ENCODE measurements around the gene TMED4. TPM values are rescaled to one million over a fixed set of nuclear protein-coding genes. Genes with fewer than 3 reads are reported as not detected.

Gene TMED4
- total and polyA plus RNA-seq, 2 donors (not counting 3 experiments of a cell fraction or from before 2014, with no cell fraction given) = 63.4 to 89.7 TPM

GRCh38 chr7:44549457-44549856 is 32.6 kb downstream of the TMED4 start:
- FAIRE-seq (no peak), DNase-seq (ENCODE audit: low read depth, low spot score) (no peak)
- Histone ChIP-seq H3K4me3 (replicated peaks in 1 of 3; ENCODE audit: insufficient read depth in 1 of 3, low read depth in 1 of 3, low read length in 3 of 3) (no peak overlapping the region), H3K9me3 (replicated peaks; ENCODE audit: control insufficient read depth, insufficient read depth, low read length) (no peaks in the 10 kb centered on the region), H3K4me2 (ENCODE audit: insufficient read depth, low read length) (no peak overlapping the region), H3K27ac (ENCODE audit: insufficient read depth, low read depth, low read length) (no peak overlapping the region), H3K79me2 (ENCODE audit: control insufficient read depth, insufficient read depth, low read length) (no peaks in the 10 kb centered on the region), H3K27me3 (ENCODE audit: control insufficient read depth in 2 of 2, insufficient read depth in 2 of 2, low read length in 2 of 2) (peaks cover 8 to 12% of the 10 kb centered on the region in 2 experiments), H3K36me3 (ENCODE audit: control insufficient read depth in 2 of 2, extremely low read depth in 1 of 2, insufficient read depth in 2 of 2, low read length in 2 of 2) (no peaks in the 10 kb centered on the region), H4K20me1 (replicated peaks; ENCODE audit: control insufficient read depth, extremely low read depth, insufficient read depth, low read length) (no peaks in the 10 kb centered on the region), H2AFZ (ENCODE audit: low read depth, low read length) (no peak overlapping the region), H3K4me1 (ENCODE audit: control insufficient read depth, extremely low read depth, insufficient read depth, low read length) (peaks cover 2% of the 10 kb centered on the region), H3K9me1 (replicated peaks; ENCODE audit: control insufficient read depth, extremely low read depth, insufficient read depth, low read length) (no peaks in the 10 kb centered on the region), H3K9ac (replicated peaks; ENCODE audit: extremely low read depth, insufficient read depth, low read length) (no peak overlapping the region)
- dilution Hi-C loops (cut with MboI; ENCODE audit: extremely low pct_ligation_motif_present, low sequenced_read_pairs) (no loop called here), intact Hi-C loops (cut with micrococcal nuclease) (no loop called here)
- TF ChIP-seq MYC (IDR thresholded peaks at IDR 0.05; ENCODE audit: low read depth, low read length) (no peak), CTCF (IDR thresholded peaks at IDR 0.05; ENCODE audit: extremely low read depth in 1 of 2, insufficient read depth in 1 of 2, low read depth in 1 of 2, low read length in 2 of 2) (no peak), GATA2 (IDR thresholded peaks at IDR 0.05; ENCODE audit: insufficient read depth, insufficient read length, low read depth, low read length) (no peak), POLR2AphosphoS5 (IDR thresholded peaks at IDR 0.05; ENCODE audit: insufficient read depth, low read depth, low read length) (no peak), MAX (IDR thresholded peaks at IDR 0.05; ENCODE audit: insufficient read depth, insufficient read length) (no peak), EZH2 (IDR thresholded peaks at IDR 0.05; ENCODE audit: borderline replicate concordance, low read depth, low read length, severe bottlenecking) (no peak), POLR2A (IDR thresholded peaks at IDR 0.05; ENCODE audit: low read depth, low read length) (no peak), FOS (IDR thresholded peaks at IDR 0.05; ENCODE audit: borderline replicate concordance, insufficient read depth, low read length) (no peak), JUN (IDR thresholded peaks at IDR 0.05; ENCODE audit: borderline replicate concordance, insufficient read depth, insufficient read length, low read depth) (no peak)
- ChIA-PET POLR2A (no interaction called here), CTCF (interaction anchor here (1.0 kb wide), 1 partner anchor 15 kb away, joined by 4 read pairs; no protein-coding TSS in a partner anchor)
- BruUV-seq (replicated peaks) = no TSS peak
